Measurements from ENCODE around the gene TMEM140. TPM values are rescaled to one million over a fixed set of nuclear protein-coding genes. Genes with fewer than 3 reads are reported as not detected.

Gene TMEM140
- total RNA-seq, 1 experiment from 2014 or later, result 0.92 TPM

GRCh38 chr7:135205850-135206249 is 58.0 kb downstream of the TMEM140 start:
- no TSS peak for BruUV-seq (replicated peaks)
- no peaks in the 10 kb centered on the region for H3K9me3 ChIP-seq (ENCODE audit: insufficient read depth, low read depth)
- POLR2A ChIA-PET (ENCODE audit: unreplicated experiment), result no interaction called here

GRCh38 chr7:135206941-135207391 is 59.1 kb downstream of the TMEM140 start:
- no peaks in the 10 kb centered on the region for H3F3A ChIP-seq (ENCODE audit: insufficient read depth, low read depth)
- no peaks in the 10 kb centered on the region for H3K9me3 ChIP-seq (ENCODE audit: insufficient read depth, low read depth)
- H3K36me3 ChIP-seq (ENCODE audit: low read depth), result no peaks in the 10 kb centered on the region
- no peak overlapping the region for H3K27ac ChIP-seq
- H3K79me2 ChIP-seq (ENCODE audit: low read depth), result no peaks in the 10 kb centered on the region
- no peak overlapping the region for H2AFZ ChIP-seq
- intact Hi-C loops (cut with micrococcal nuclease; ENCODE audit: unreplicated experiment), result no loop called here
- no peak overlapping the region for H3K4me2 ChIP-seq
- TF ChIP-seq EZH2 (IDR thresholded peaks at IDR 0.05; ENCODE audit: low read depth) (no peak), CTCF (conservative IDR thresholded peaks at IDR 0.05) (no peak)
- POLR2A ChIA-PET (ENCODE audit: unreplicated experiment), result no interaction called here
- CTCF ChIA-PET, result no interaction called here
- no peaks in the 10 kb centered on the region; the same call in 1 of the 2 replicates for H3K4me1 ChIP-seq (replicated peaks; ENCODE audit: insufficient read depth)
- no peaks in the 10 kb centered on the region for H3K9me2 ChIP-seq (ENCODE audit: insufficient read depth)
- BruUV-seq (replicated peaks), result no TSS peak
- no peak overlapping the region for H3K4me3 ChIP-seq
- H3K27me3 ChIP-seq (ENCODE audit: insufficient read depth, low read depth), result no peaks in the 10 kb centered on the region
- no peaks in the 10 kb centered on the region for H4K20me1 ChIP-seq (ENCODE audit: insufficient read depth)
- DNase-seq, result no peak

More at GRCh38 chr7:135205850-135206249, 58.0 kb downstream of the TMEM140 start:
- H3K4me3 ChIP-seq, result no peak overlapping the region
- no peak overlapping the region for H3K4me2 ChIP-seq
- no peak overlapping the region for H3K27ac ChIP-seq
- no peaks in the 10 kb centered on the region for H3K27me3 ChIP-seq (ENCODE audit: insufficient read depth, low read depth)
- TF ChIP-seq EZH2 (IDR thresholded peaks at IDR 0.05; ENCODE audit: low read depth) (no peak), CTCF (conservative IDR thresholded peaks at IDR 0.05) (no peak)
- no peaks in the 10 kb centered on the region for H4K20me1 ChIP-seq (ENCODE audit: insufficient read depth)
- no peaks in the 10 kb centered on the region for H3K9me2 ChIP-seq (ENCODE audit: insufficient read depth)
- intact Hi-C loops (cut with micrococcal nuclease; ENCODE audit: unreplicated experiment), result no loop called here
- H3F3A ChIP-seq (ENCODE audit: insufficient read depth, low read depth), result no peaks in the 10 kb centered on the region
- no peaks in the 10 kb centered on the region; the same call in 1 of the 2 replicates for H3K4me1 ChIP-seq (replicated peaks; ENCODE audit: insufficient read depth)
- H3K36me3 ChIP-seq (ENCODE audit: low read depth), result no peaks in the 10 kb centered on the region
- CTCF ChIA-PET, result interaction anchor here (0.7 to 0.9 kb wide), 2 partner anchors 189 to 393 kb away, joined by 7 to 8 read pairs; no protein-coding TSS in a partner anchor
- no peaks in the 10 kb centered on the region for H3K79me2 ChIP-seq (ENCODE audit: low read depth)
- DNase-seq, result no peak
- H2AFZ ChIP-seq, result no peak overlapping the region

- no peaks in the 10 kb centered on the region for H3K9me3 ChIP-seq (ENCODE audit: insufficient read depth, low read depth)
- H3K4me3 ChIP-seq, result no peak overlapping the region
- no TSS peak for BruUV-seq (replicated peaks)
- no peaks in the 10 kb centered on the region for H3K36me3 ChIP-seq (ENCODE audit: low read depth)
- H3K9me2 ChIP-seq (ENCODE audit: insufficient read depth), result no peaks in the 10 kb centered on the region
- no peak overlapping the region for H2AFZ ChIP-seq
- no peaks in the 10 kb centered on the region for H3K27me3 ChIP-seq (ENCODE audit: insufficient read depth, low read depth)
- POLR2A ChIA-PET (ENCODE audit: unreplicated experiment), result no interaction called here
- intact Hi-C loops (cut with micrococcal nuclease; ENCODE audit: unreplicated experiment), result no loop called here
- H3K4me1 ChIP-seq (replicated peaks; ENCODE audit: insufficient read depth), result no peaks in the 10 kb centered on the region; the same call in 1 of the 2 replicates
- CTCF ChIA-PET, result no interaction called here
- H3K4me2 ChIP-seq, result no peak overlapping the region
- TF ChIP-seq CTCF (conservative IDR thresholded peaks at IDR 0.05) (no peak), EZH2 (IDR thresholded peaks at IDR 0.05; ENCODE audit: low read depth) (no peak)
- no peaks in the 10 kb centered on the region for H3F3A ChIP-seq (ENCODE audit: insufficient read depth, low read depth)
- no peaks in the 10 kb centered on the region for H3K79me2 ChIP-seq (ENCODE audit: low read depth)
- H4K20me1 ChIP-seq (ENCODE audit: insufficient read depth), result no peaks in the 10 kb centered on the region
- no peak for DNase-seq
- no peak overlapping the region for H3K27ac ChIP-seq
These were observed 59.7 kb downstream of the TMEM140 start for GRCh38 chr7:135207406-135208101.
